Esophagus squamous epithelium (tissue), 5 donors: ENCODE measurements around the gene CDKAL1. TPM values are rescaled to one million over a fixed set of nuclear protein-coding genes. Genes with fewer than 3 reads are reported as not detected.
"Not testable (repeated sequence)": the region's sequence is repeated elsewhere in the genome, so short reads cannot be mapped to it uniquely, and the experiment has no call there.

Experiments
- DNase-seq: peaks from one replicate; lab custom pipeline; 2025; lab: John Stamatoyannopoulos, UW
- H3K27ac ChIP-seq, 4 donors: fragments of 200-600 bp; sonication (generic); one replicate each; pipeline ENCODE4 v1.5.1; 2016 to 2019; ENCODE audit warnings: mild to moderate bottlenecking in 1 of 4
- H3K27me3 ChIP-seq, 4 donors: fragments of 200-600 bp; sonication (generic); 1 replicate in 3 of 4; 2 replicates in 1 of 4; pipeline versions ENCODE4 v1.5.1 to v1.6.0; 2017 to 2021; ENCODE audit warnings: antibody characterized with exemption in 1 of 4
- H3K36me3 ChIP-seq, 3 donors: fragments of 200-600 bp; sonication (generic); one replicate each; pipeline ENCODE4 v1.5.1; 2016 to 2019
- H3K4me1 ChIP-seq, 3 donors: fragments of 200-600 bp; sonication (generic); one replicate each; pipeline ENCODE4 v1.5.1; 2017 to 2019
- H3K4me3 ChIP-seq, 4 donors: fragments of 200-600 bp; sonication (generic); 1 replicate in 3 of 4; 2 replicates in 1 of 4; pipeline ENCODE4 v1.5.1; 2016 to 2019; ENCODE audit warnings: mild to moderate bottlenecking in 2 of 4, moderate library complexity in 1 of 4
- H3K9me3 ChIP-seq, 3 donors: fragments of 200-600 bp; sonication (generic); one replicate each; pipeline ENCODE4 v1.5.1; 2016 to 2019
- CTCF ChIP-seq, 6 experiments: fragments of 450-650 bp in 4 of 6; fragments of 200-600 bp in 2 of 6; sonication (generic) in 2 of 6; IDR thresholded peaks; one replicate each; pipeline ENCODE4 v1.5.1; 2016 to 2019; ENCODE audit warnings: antibody characterized with exemption in 6 of 6, mild to moderate bottlenecking in 4 of 6, moderate library complexity in 4 of 6
- POLR2A ChIP-seq, 4 donors: fragments of 450-650 bp; IDR thresholded peaks; one replicate each; pipeline ENCODE4 v1.6.1; 2017; ENCODE audit warnings: antibody characterized with exemption in 4 of 4, mild to moderate bottlenecking in 4 of 4, moderate library complexity in 3 of 4
- WGBS, 2 donors: methylation state at CpG; one replicate each; pipeline ENCODE4 v1.1.5; 2018; 5-methylcytosine and 5-hydroxymethylcytosine counted together
- intact Hi-C: fragments of 100-400 bp; cut with DNase I; formaldehyde crosslinking; loops from one replicate; pipeline ENCODE4 v1.15.0; 2022
- total RNA-seq, 4 donors: library from RNA; depleted of rRNA; stranded (reverse); fragments of >200 nt; gene quantifications; one replicate each; pipeline ENCODE4 v1.1.0, GENCODE V29; 2016
- donor health status: DM: yes; HTN: yes; CAD: no.

The CDKAL1 gene
- total RNA-seq, 4 donors from 2014 or later, result 6.5 to 13.0 (median 10.7) TPM

DNA sequence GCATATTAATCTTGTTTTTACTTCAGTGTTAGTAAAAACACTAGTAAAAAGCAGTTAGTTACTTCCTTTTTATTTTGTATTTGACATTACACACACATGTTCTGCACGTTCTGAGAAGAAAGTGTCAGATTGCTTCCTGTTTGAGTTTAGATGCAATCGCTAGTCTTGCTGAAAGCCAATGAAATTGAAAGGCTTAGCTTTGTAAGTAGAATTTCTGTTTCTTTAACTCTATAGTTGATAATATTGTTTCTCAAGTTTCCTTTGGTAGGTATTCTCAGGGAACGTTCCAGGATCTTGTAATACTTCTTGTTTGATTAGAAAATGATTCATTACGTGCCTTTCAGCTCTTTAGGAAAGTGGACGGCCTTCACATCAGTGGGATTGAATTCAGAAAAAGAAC lies 55.0 kb downstream of the CDKAL1 start:
- Histone ChIP-seq H3K36me3 (peaks cover 0 to 6% (median 0%) of the 10 kb centered on the region in 3 donors), H3K4me1 (peaks cover 0 to 14% (median 0%) of the 10 kb centered on the region in 3 donors), H3K9me3 (no peaks in the 10 kb centered on the region), H3K27me3 (no peaks in the 10 kb centered on the region), H3K27ac (no peak overlapping the region), H3K4me3 (no peak overlapping the region)
- intact Hi-C loops, result no loop called here
- WGBS, 2 donors, result 13 to 39% methylated on average over 5 of the region's 5 CpGs
- no peak for DNase-seq
- TF ChIP-seq POLR2A (IDR thresholded peaks at IDR 0.05) (no peak), CTCF (IDR thresholded peaks at IDR 0.05) (no peak)

GRCh38 chr6:20590476-20590875 lies 56.2 kb downstream of the CDKAL1 start:
- DNase-seq, result not testable (repeated sequence)

DNA sequence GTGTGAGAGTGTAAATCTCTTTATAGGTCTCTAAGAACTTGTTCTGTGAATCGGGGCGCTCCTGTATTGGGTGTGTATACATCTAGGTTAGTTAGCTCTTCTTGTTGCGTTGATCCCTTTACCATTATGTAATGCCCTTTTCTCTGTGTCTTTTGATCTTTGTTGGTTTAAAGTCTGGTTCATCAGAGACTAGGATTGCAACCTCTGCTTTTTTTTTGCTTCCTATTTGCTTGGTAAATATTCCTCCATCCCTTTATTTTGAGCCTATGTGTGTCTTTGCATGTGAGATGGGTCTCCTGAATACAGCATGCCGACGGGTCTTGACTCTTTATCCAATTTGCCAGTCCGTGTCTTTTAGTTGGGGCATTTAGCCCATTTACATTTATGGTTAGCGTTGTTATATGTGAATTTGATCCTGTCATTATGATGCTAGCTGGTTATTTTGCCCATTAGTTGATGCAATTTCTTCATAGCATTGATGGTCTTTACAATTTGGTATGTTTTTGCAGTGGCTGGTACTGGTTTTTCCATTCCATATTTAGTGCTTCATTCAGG lies 60.1 kb downstream of the CDKAL1 start:
- H3K9me3 ChIP-seq, H3K4me1 ChIP-seq, H3K4me3 ChIP-seq, intact Hi-C loops, DNase-seq, H3K27me3 ChIP-seq, H3K27ac ChIP-seq: not testable (repeated sequence)
- H3K36me3 ChIP-seq, result peaks cover 0 to 27% (median 9%) of the 10 kb centered on the region in 3 donors
- WGBS, 2 donors, result 94 to 96% methylated on average over 6 of the region's 7 CpGs

More at GRCh38 chr6:20590476-20590875, 56.2 kb downstream of the CDKAL1 start:
- intact Hi-C loops, H3K36me3 ChIP-seq, H3K27ac ChIP-seq, H3K9me3 ChIP-seq, H3K27me3 ChIP-seq, H3K4me3 ChIP-seq: not testable (repeated sequence)
- WGBS, 2 donors, result 97% methylated on average over 3 of the region's 3 CpGs
- peaks cover 0 to 14% (median 0%) of the 10 kb centered on the region in 3 donors for H3K4me1 ChIP-seq

- Histone ChIP-seq H3K27me3 (no peaks in the 10 kb centered on the region), H3K4me3 (no peak overlapping the region), H3K36me3 (peaks cover 0 to 27% (median 9%) of the 10 kb centered on the region in 3 donors), H3K4me1 (peaks cover 0 to 9% (median 0%) of the 10 kb centered on the region in 3 donors), H3K9me3 (no peaks in the 10 kb centered on the region), H3K27ac (no peak overlapping the region)
- DNase-seq, result no peak
- TF ChIP-seq POLR2A (IDR thresholded peaks at IDR 0.05) (no peak), CTCF (IDR thresholded peaks at IDR 0.05) (no peak)
- WGBS, 2 donors, result 52 to 59% methylated on average over 3 of the region's 3 CpGs
- intact Hi-C loops, result no loop called here
These were observed 65.2 kb downstream of the CDKAL1 start for GRCh38 chr6:20599302-20600051.

- intact Hi-C loops, result no loop called here
- H3K9me3 ChIP-seq, result no peaks in the 10 kb centered on the region
- H3K4me1 ChIP-seq, result peaks cover 0 to 9% (median 0%) of the 10 kb centered on the region in 3 donors
- no peaks in the 10 kb centered on the region for H3K27me3 ChIP-seq
- H3K4me3 ChIP-seq, result no peak overlapping the region
- WGBS, 2 donors, result 42 to 53% methylated on average over 3 of the region's 3 CpGs
- no peak for TF ChIP-seq POLR2A (IDR thresholded peaks at IDR 0.05)
- TF ChIP-seq CTCF (IDR thresholded peaks at IDR 0.05), result no peak
- no peak for DNase-seq
- H3K36me3 ChIP-seq, result peaks cover 0 to 25% (median 7%) of the 10 kb centered on the region in 3 donors
- no peak overlapping the region for H3K27ac ChIP-seq
These were observed 66.6 kb downstream of the CDKAL1 start for GRCh38 chr6:20600831-20601230.

DNA sequence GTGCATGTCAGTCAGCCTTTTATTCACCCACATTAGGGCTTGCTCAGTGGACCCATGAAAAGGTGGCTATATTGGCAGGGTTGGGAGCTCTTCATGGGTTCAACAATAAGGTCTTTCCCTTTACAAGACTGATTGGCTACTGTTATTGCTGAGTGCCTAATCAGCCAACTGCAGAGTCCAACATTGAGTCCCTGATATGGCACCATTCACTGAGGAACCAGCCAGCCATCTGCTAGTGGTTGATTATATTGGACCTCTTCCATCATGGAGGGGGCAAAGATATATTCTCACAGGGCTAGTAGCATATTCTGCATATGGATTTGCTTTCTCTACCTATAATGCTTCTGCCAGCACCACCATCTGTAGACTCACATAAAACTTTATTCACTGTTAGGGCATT lies 69.9 kb downstream of the CDKAL1 start:
- DNase-seq, result no peak
- peaks cover 0 to 9% (median 0%) of the 10 kb centered on the region in 3 donors for H3K4me1 ChIP-seq
- H3K27ac ChIP-seq, result no peak overlapping the region
- TF ChIP-seq POLR2A (IDR thresholded peaks at IDR 0.05), result no peak
- no peak for TF ChIP-seq CTCF (IDR thresholded peaks at IDR 0.05)
- H3K36me3 ChIP-seq, result no peaks in the 10 kb centered on the region
- H3K4me3 ChIP-seq, result no peak overlapping the region
- no peaks in the 10 kb centered on the region for H3K27me3 ChIP-seq
- intact Hi-C loops, result no loop called here
- no peaks in the 10 kb centered on the region for H3K9me3 ChIP-seq
